Retinal pigment epithelial cell (primary cell): ENCODE data around the gene ASB16.

Experiments
- DNase-seq: peaks from one replicate; pipeline ENCODE4 v3.0.0-alpha.2; 2010; ENCODE audit warnings: low read depth
- H3K4me3 ChIP-seq: 2 replicates; pipeline ENCODE4 v1.5.1; 2011; ENCODE audit warnings: mild to moderate bottlenecking, low read length, control low read depth, moderate library complexity
- TF ChIP-seq, protein P1 (sequence below): conservative IDR thresholded peaks from 2 replicates; pipeline ENCODE4 v1.5.1; 2011; ENCODE audit warnings: low read depth, low read length, control low read depth, inconsistent platforms

The ASB16 gene

DNA sequence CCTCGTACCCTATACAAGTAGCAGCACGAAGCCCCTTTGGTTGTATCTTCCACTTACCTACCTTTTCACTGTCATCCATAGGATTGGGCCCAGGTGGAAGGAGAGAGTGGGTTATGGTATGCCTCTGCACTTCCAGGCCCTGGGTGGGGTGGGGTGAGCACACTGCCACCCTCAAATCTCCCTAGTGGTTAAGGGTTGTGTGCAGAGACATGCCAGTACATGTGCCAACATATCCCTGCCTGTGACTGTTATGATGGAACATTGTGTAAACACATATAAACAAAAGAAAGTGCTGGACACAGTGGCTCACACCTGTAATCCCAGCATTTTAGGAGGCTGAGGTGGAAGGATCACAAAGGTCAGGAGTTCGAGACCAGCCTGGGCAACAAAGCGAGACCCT, 17.6 kb upstream of the ASB16 start:
- no peak for DNase-seq
- TF ChIP-seq, protein P1, sequence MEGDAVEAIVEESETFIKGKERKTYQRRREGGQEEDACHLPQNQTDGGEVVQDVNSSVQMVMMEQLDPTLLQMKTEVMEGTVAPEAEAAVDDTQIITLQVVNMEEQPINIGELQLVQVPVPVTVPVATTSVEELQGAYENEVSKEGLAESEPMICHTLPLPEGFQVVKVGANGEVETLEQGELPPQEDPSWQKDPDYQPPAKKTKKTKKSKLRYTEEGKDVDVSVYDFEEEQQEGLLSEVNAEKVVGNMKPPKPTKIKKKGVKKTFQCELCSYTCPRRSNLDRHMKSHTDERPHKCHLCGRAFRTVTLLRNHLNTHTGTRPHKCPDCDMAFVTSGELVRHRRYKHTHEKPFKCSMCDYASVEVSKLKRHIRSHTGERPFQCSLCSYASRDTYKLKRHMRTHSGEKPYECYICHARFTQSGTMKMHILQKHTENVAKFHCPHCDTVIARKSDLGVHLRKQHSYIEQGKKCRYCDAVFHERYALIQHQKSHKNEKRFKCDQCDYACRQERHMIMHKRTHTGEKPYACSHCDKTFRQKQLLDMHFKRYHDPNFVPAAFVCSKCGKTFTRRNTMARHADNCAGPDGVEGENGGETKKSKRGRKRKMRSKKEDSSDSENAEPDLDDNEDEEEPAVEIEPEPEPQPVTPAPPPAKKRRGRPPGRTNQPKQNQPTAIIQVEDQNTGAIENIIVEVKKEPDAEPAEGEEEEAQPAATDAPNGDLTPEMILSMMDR, result no peak
- no peak overlapping the region for H3K4me3 ChIP-seq

DNA sequence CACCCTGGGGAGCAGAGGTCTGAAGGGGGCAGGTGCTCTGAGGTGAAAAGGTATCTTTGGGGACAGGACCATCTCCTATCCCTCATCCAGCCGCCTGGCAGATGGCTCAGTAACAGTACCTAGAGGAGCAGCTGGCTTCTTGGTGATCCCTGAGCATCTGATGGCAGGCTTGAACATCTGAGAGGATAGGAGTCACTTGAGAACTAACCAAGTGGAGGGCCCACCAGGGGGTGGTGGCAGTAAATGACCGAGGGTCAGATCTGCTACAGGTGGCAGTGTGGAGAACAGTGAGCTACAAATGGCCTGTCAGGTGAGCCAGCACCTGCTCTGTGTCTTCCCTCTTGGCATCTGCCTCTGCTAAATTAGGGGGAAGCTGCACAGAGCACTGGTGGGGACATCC, 15.0 kb upstream of the ASB16 start:
- DNase-seq, result no peak
- TF ChIP-seq, protein P1, result no peak
- H3K4me3 ChIP-seq, result no peak overlapping the region

DNA sequence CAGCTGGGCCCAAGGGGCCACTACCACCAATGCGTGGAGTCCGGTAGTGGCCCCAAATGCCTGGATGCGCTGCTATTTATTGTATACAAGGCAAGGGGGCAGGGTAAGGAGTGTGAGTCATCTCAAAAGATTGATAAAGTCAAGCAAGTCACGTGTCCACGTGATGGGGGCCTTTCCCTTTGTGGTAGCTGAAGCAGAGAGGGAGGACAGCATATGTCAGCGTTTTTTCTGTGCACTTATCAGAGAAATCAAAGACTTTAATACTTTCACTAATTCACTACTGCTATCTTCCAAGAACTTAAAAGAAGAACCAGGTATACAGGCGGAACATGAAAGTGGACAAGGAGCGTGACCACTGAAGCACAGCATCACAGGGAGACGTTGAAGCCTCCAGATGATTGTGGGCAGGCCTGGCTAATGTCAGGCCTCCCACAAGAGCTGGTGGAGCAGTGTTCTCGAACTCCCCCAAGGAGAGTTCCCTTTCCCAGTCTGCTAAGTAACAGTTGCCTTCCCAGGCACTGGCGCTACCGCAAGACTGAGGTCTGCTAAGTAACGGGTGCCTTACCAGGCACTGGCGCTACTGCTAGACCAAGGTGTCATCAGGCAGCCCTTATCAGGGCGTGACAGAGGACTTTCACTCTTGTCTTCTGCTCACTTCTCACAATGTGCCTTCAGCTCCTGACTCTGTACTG, 10.8 kb upstream of the ASB16 start:
- no peak overlapping the region for H3K4me3 ChIP-seq
- DNase-seq, result no peak
- TF ChIP-seq, protein P1, result no peak

DNA sequence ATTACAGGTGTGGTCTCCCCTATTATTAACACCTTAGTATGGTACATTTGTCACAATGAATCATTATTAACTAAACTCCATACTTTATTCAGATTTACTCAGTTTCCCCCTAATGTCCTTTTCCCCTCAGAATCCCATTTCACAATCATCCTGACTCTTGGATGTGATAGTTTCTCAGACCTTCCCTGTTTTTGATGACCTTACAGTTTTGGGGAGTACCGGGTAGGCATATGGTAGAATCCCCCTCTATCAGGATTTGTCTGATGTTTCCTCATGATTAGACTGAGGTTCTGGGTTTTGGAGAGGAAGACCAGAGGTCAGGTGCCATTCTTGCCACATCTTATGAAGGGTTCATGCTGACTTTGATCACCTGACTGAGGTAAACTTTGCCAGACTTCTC, 6.0 kb upstream of the ASB16 start:
- DNase-seq, result no peak

DNA sequence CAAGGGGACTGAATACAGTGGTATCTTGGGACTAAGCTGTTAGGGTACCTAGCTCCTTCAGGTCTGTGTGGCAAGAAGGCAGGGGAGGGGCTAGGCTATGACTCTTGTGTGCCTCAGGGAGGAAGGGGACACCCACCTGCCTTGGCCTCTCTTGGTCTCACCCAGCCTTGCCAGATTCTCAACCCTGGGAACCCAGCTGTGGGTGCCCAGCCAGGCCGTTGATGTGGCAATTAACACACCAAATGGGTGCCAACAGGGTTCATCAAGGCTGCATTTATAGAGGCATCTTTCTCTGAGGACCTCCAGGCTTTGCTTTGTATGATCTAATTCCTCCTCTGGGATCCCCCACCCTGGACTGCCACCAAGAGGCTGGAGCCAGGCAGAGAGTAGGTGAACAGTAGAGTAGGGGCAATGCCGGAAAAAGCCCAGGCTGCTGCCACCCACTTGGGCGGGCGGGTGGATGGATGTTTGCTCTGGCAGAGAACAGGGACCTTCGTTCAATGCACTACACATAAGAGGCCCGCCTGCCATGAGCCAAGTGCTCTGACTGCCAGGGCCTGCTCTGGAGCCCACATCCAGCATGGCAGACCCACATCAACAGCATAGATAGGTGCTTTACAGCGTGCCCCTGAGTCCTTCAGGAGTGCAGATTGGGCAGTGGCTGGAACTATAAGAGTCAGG, 3.2 kb upstream of the ASB16 start:
- TF ChIP-seq, protein P1, result no peak
- no peak overlapping the region for H3K4me3 ChIP-seq
- no peak for DNase-seq

More for the DNA sequence above, 6.0 kb upstream of the ASB16 start:
- TF ChIP-seq, protein P1, result no peak
- no peak overlapping the region for H3K4me3 ChIP-seq

DNA sequence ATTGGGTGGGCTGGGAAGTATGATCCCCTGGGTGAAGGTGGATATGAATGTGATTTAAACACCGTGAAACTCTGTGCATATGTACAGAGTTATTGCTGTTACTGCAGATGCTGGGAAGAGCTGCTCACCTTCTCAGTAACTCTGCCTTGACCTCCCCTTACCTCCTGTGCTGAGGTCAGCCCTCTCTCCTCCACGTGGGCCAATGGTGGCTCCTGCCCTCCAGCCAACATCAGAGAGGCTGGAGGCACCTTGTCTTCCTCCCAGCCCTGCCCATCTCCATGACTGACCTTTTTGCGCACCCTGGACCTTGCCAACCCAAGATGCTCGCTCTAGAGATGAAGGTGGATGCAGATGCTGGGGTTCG, 387 bp upstream of the ASB16 start:
- TF ChIP-seq, protein P1, result no peak
- no peak overlapping the region for H3K4me3 ChIP-seq
- DNase-seq, result no peak

DNA sequence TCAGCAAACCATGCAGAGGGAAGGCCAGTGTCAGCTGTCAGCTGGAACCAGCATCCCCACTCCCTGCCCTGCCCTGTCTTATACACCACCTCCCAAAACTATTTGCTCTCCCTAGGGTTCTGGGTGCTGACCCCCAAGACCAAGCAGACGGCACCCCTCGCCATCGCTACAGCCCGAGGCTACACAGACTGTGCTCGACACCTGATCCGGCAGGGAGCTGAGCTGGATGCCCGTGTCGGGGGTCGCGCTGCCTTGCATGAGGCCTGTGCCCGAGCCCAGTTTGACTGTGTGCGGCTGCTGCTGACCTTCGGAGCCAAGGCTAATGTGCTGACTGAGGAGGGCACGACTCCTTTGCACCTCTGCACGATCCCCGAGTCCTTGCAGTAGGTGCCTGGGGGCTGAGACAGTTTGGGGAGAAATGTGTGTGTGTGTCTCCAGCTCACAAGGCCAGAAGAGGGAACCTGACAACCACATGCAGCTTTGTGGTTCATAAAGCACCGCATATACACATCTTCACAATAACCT, 1.5 kb downstream of the ASB16 start:
- no peak for DNase-seq
- TF ChIP-seq, protein P1, result no peak

More for the DNA sequence above, 1.5 kb downstream of the ASB16 start:
- H3K4me3 ChIP-seq, result no peak overlapping the region
